Measurements from ENCODE around the gene CDC6.

- no peak for TF ChIP-seq CTCF (IDR thresholded peaks at IDR 0.05)
- TF ChIP-seq POLR2A (IDR thresholded peaks at IDR 0.05), result no peak
- no peak for TF ChIP-seq POLR2AphosphoS5 (IDR thresholded peaks at IDR 0.05)
Observed at GRCh38 chr17:40260528-40260927, 27.2 kb upstream of the CDC6 start.

All from breast epithelium (tissue), 3 donors.